HL-60 (cell line): Measurements from ENCODE around the gene TBR1.

Source experiments
- DNase-seq, 2 experiments: peaks; one replicate each; pipeline ENCODE4 v3.0.0-alpha.2; 2010 to 2020; ENCODE audit warnings: low read depth in 1 of 2, low spot score in 1 of 2
- H3K27ac ChIP-seq: fragments of 250-450 bp; sonication (Bioruptor Pico); replicated peaks from 2 replicates; pipeline ENCODE4 v1.5.1; 2020; ENCODE audit warnings: mild to moderate bottlenecking, moderate library complexity
- H3K27me3 ChIP-seq: fragments of 250-450 bp; sonication (Bioruptor Pico); 2 replicates; pipeline ENCODE4 v1.5.1; 2021; ENCODE audit warnings: mild to moderate bottlenecking, moderate library complexity; ENCODE audit not compliant: insufficient read depth, poor library complexity, severe bottlenecking
- H3K4me3 ChIP-seq: replicated peaks from 2 replicates; pipeline ENCODE4 v1.5.1; 2011; ENCODE audit warnings: mild to moderate bottlenecking, control low read depth, low read length; ENCODE audit not compliant: insufficient read depth
- CTCF ChIP-seq: IDR thresholded peaks from one replicate; pipeline ENCODE4 v1.5.1; 2011; ENCODE audit warnings: low read length, control low read depth, inconsistent platforms; ENCODE audit not compliant: insufficient read depth
- GABPA ChIP-seq: IDR thresholded peaks from 2 replicates; pipeline ENCODE4 v1.6.1; 2012; ENCODE audit warnings: low read depth
- POLR2AphosphoS5 ChIP-seq: IDR thresholded peaks from 2 replicates; pipeline ENCODE4 v1.6.1; 2012; ENCODE audit warnings: low read depth
- REST ChIP-seq: IDR thresholded peaks from 2 replicates; pipeline ENCODE4 v1.6.1; 2012; ENCODE audit warnings: low read depth; ENCODE audit not compliant: insufficient replicate concordance
- SPI1 ChIP-seq: IDR thresholded peaks from 2 replicates; pipeline ENCODE4 v1.6.1; 2012; ENCODE audit warnings: low read depth, mild to moderate bottlenecking, borderline replicate concordance

TBR1 gene

GRCh38 chr2:161426455-161426921 lies 10.4 kb downstream of the TBR1 start:
- Histone ChIP-seq H3K27ac (no peak overlapping the region), H3K27me3 (peaks cover 69% of the 10 kb centered on the region), H3K4me3 (no peak overlapping the region)
- TF ChIP-seq SPI1 (no peak), CTCF (peak; percentile 13)
- no peak for DNase-seq

- no peak overlapping the region for H3K27ac ChIP-seq
- DNase-seq: no peak
- TF ChIP-seq CTCF (no peak), SPI1 (no peak), REST (no peak), GABPA (no peak), POLR2AphosphoS5 (no peak)
- no peak overlapping the region for H3K4me3 ChIP-seq
- H3K27me3 ChIP-seq: peaks cover 66% of the 10 kb centered on the region
These were observed 11.0 kb downstream of the TBR1 start for GRCh38 chr2:161426922-161427663.

- H3K27ac ChIP-seq: no peak overlapping the region
- DNase-seq: no peak
- peaks cover 60% of the 10 kb centered on the region for H3K27me3 ChIP-seq
- TF ChIP-seq REST: no peak
- no peak for TF ChIP-seq SPI1
- no peak for TF ChIP-seq CTCF
- TF ChIP-seq POLR2AphosphoS5: no peak
- no peak for TF ChIP-seq GABPA
- H3K4me3 ChIP-seq: no peak overlapping the region
These were observed 11.8 kb downstream of the TBR1 start for GRCh38 chr2:161427664-161428587.
